Stomach (tissue), 9 donors: ENCODE results near the gene BSCL2. TPM values are rescaled to one million over a fixed set of nuclear protein-coding genes. Genes with fewer than 3 reads are reported as not detected.
"Not testable (repeated sequence)": the region's sequence is repeated elsewhere in the genome, so short reads cannot be mapped to it uniquely, and the experiment has no call there.

ENCODE experiments used
- DNase-seq, 2 donors: peaks; one replicate each; pipeline versions ENCODE4 v3.0.0 to v3.0.0-alpha.2; 2013 to 2019
- H3K27ac ChIP-seq, 5 donors: fragments of 200-600 bp in 4 of 5; sonication (generic) in 4 of 5; one replicate each; pipeline ENCODE4 v1.5.1; 2013 to 2019; ENCODE audit warnings: mild to moderate bottlenecking in 1 of 5, moderate library complexity in 1 of 5
- H3K27me3 ChIP-seq, 3 donors: fragments of 200-600 bp; sonication (generic); one replicate each; pipeline ENCODE4 v1.5.1; 2017 to 2019; ENCODE audit warnings: mixed run types in 1 of 3
- H3K36me3 ChIP-seq, 4 donors: fragments of 200-600 bp; sonication (generic); 1 replicate in 3 of 4; 2 replicates in 1 of 4; pipeline ENCODE4 v1.5.1; 2016 to 2019
- H3K4me1 ChIP-seq, 4 donors: fragments of 200-600 bp; sonication (generic); one replicate each; pipeline ENCODE4 v1.5.1; 2016 to 2019
- H3K4me3 ChIP-seq, 4 donors: fragments of 200-600 bp; sonication (generic) in 3 of 4; one replicate each; pipeline ENCODE4 v1.5.1; 2016 to 2019; ENCODE audit warnings: mild to moderate bottlenecking in 1 of 4
- H3K9me3 ChIP-seq, 4 donors: fragments of 200-600 bp; sonication (generic); one replicate each; pipeline ENCODE4 v1.5.1; 2016 to 2019
- EP300 ChIP-seq: sonication (generic); formaldehyde crosslinking; IDR thresholded peaks from one replicate; pipeline ENCODE4 v1.6.1; 2017; ENCODE audit warnings: antibody characterized with exemption
- POLR2A ChIP-seq, 4 donors: fragments of 450-650 bp; IDR thresholded peaks; one replicate each; pipeline ENCODE4 v1.6.1; 2016; ENCODE audit warnings: antibody characterized with exemption in 4 of 4, control low read depth in 2 of 4, mild to moderate bottlenecking in 1 of 4, moderate library complexity in 1 of 4
- POLR2AphosphoS5 ChIP-seq, 3 donors: sonication (generic); formaldehyde crosslinking; IDR thresholded peaks; one replicate each; pipeline ENCODE4 v1.6.1; 2016; ENCODE audit warnings: antibody characterized with exemption in 3 of 3
- WGBS, 5 donors: extraction: QIAGEN DNeasy Blood & Tissue Kit in 3 of 5; methylation state at CpG; one replicate each; pipeline versions ENCODE4 v1.1.5 to v1.1.7; 2013 to 2018; 5-methylcytosine and 5-hydroxymethylcytosine counted together
- intact Hi-C: fragments of 100-400 bp; cut with DNase I; formaldehyde crosslinking; loops from one replicate; pipeline ENCODE4 v1.15.1; 2023; ENCODE audit warnings: low total_unique reads
- polyA plus RNA-seq, 3 donors: library from polyadenylated mRNA; stranded (reverse); fragments of 200-250 nt; gene quantifications; one replicate each; pipeline ENCODE4 v1.2.3, GENCODE V29; 2013
- total RNA-seq, 5 donors: library from RNA; depleted of rRNA; stranded (reverse); fragments of >200 nt; gene quantifications; one replicate each; pipeline versions ENCODE4 v1.1.0 to v1.2.3, GENCODE V29; 2014 to 2016
- TF ChIP-seq, protein P1 (sequence below), 7 experiments: fragments of 450-650 bp in 4 of 7; fragments of 200-600 bp in 3 of 7; sonication (generic) in 3 of 7; IDR thresholded peaks; one replicate each; pipeline ENCODE4 v1.5.1; 2016 to 2019; ENCODE audit warnings: antibody characterized with exemption in 7 of 7, control low read depth in 2 of 7, mild to moderate bottlenecking in 1 of 7
- donor health status: healthy with polysubstance abuse.
- donor health status: Bipolar disorder and iron deficiency.
- donor health status: healthy.

The BSCL2 gene
- total and polyA plus RNA-seq, 8 donors = 29.9 to 144 (median 94.3) TPM

GRCh38 chr11:62752994-62753735, 45.9 kb upstream of the BSCL2 start:
- Histone ChIP-seq H3K27me3 (no peaks in the 10 kb centered on the region), H3K9me3 (no peaks in the 10 kb centered on the region), H3K4me1 (peaks cover 16 to 62% (median 45%) of the 10 kb centered on the region in 4 donors), H3K27ac (peak overlapping the region; percentile 92 to 94 (median 93)), H3K36me3 (peaks cover 3 to 28% (median 22%) of the 10 kb centered on the region in 4 donors), H3K4me3 (peak overlapping the region; percentile 47 to 67 (median 58))
- no peak for DNase-seq
- TF ChIP-seq EP300 (no peak), POLR2AphosphoS5 (IDR thresholded peaks at IDR 0.05) (no peak), POLR2A (IDR thresholded peaks at IDR 0.05) (no peak)
- TF ChIP-seq, protein P1, sequence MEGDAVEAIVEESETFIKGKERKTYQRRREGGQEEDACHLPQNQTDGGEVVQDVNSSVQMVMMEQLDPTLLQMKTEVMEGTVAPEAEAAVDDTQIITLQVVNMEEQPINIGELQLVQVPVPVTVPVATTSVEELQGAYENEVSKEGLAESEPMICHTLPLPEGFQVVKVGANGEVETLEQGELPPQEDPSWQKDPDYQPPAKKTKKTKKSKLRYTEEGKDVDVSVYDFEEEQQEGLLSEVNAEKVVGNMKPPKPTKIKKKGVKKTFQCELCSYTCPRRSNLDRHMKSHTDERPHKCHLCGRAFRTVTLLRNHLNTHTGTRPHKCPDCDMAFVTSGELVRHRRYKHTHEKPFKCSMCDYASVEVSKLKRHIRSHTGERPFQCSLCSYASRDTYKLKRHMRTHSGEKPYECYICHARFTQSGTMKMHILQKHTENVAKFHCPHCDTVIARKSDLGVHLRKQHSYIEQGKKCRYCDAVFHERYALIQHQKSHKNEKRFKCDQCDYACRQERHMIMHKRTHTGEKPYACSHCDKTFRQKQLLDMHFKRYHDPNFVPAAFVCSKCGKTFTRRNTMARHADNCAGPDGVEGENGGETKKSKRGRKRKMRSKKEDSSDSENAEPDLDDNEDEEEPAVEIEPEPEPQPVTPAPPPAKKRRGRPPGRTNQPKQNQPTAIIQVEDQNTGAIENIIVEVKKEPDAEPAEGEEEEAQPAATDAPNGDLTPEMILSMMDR (IDR thresholded peaks at IDR 0.05) = no peak
- intact Hi-C loops = no loop called here
- 46 to 76% (median 64%) methylated on average over 12 to 15 of the region's 15 CpGs for WGBS, 5 donors

GRCh38 chr11:62752177-62752785, 45.1 kb upstream of the BSCL2 start:
- H3K27ac ChIP-seq = peak overlapping the region in 1 of 5 donors; percentile 94
- peaks cover 16 to 64% (median 45%) of the 10 kb centered on the region in 4 donors for H3K4me1 ChIP-seq
- DNase-seq = no peak
- H3K9me3 ChIP-seq = no peaks in the 10 kb centered on the region
- H3K27me3 ChIP-seq = no peaks in the 10 kb centered on the region
- WGBS, 5 donors = 94 to 96% (median 95%) methylated on average over 5 to 14 of the region's 14 CpGs
- no peak overlapping the region for H3K4me3 ChIP-seq
- TF ChIP-seq EP300 (no peak), POLR2AphosphoS5 (IDR thresholded peaks at IDR 0.05) (no peak), POLR2A (IDR thresholded peaks at IDR 0.05) (no peak)
- TF ChIP-seq, protein P1 (IDR thresholded peaks at IDR 0.05) = no peak
- peaks cover 3 to 28% (median 22%) of the 10 kb centered on the region in 4 donors for H3K36me3 ChIP-seq
- intact Hi-C loops = no loop called here

- H3K9me3 ChIP-seq, H3K4me3 ChIP-seq, H3K27me3 ChIP-seq, DNase-seq, intact Hi-C loops: not testable (repeated sequence)
- 86 to 98% (median 95%) methylated on average over 5 of the region's 5 CpGs for WGBS, 5 donors
- peaks cover 16 to 62% (median 45%) of the 10 kb centered on the region in 4 donors for H3K4me1 ChIP-seq
- peaks cover 3 to 28% (median 22%) of the 10 kb centered on the region in 4 donors for H3K36me3 ChIP-seq
- H3K27ac ChIP-seq = peak overlapping the region in 4 of 5 donors; percentile 19 to 66 (median 46)
Measured at GRCh38 chr11:62749931-62750330, 42.7 kb upstream of the BSCL2 start.

DNA sequence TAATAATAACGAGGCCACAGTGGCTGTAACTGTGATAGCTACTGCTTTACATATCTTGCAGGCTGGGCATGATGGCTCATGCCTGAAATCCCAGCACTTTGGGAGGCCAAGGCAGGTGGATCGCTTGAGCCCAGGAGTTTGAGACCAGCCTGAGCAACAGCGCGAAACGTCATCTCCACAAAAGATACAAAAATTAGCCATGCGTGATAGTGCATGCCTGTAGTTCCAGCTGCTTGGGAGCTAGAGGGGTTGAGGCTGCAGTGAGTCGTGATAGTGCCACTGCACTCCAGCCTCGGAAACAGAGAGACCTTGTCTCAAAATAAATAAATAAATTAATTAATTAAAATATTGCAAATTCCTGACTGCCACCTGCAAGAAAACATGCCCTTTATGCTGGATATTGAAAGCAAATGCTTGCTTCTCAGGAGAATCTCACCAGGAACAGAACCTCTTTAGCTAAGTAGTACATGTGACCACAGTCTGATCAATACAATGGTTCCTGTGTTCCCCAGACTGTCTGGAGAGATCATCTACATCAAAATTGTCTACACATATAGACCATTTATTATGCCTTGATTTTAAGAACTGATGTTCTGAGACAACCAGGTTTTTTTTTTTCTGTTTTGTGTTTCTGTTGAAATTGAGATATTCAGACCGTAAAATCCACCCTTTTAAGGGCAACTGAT, 40.4 kb upstream of the BSCL2 start:
- Histone ChIP-seq H3K4me1 (peaks cover 7 to 46% (median 28%) of the 10 kb centered on the region in 4 donors), H3K27ac (no peak overlapping the region), H3K27me3 (no peaks in the 10 kb centered on the region), H3K36me3 (peaks cover 3 to 24% (median 19%) of the 10 kb centered on the region in 4 donors), H3K4me3 (no peak overlapping the region), H3K9me3 (no peaks in the 10 kb centered on the region)
- intact Hi-C loops = no loop called here
- 67 to 76% (median 70%) methylated on average over 9 of the region's 9 CpGs for WGBS, 5 donors
- TF ChIP-seq EP300 = no peak
- no peak for DNase-seq

GRCh38 chr11:62737196-62737595, 30.0 kb upstream of the BSCL2 start:
- DNase-seq = no peak
- Histone ChIP-seq H3K27ac (no peak overlapping the region), H3K9me3 (no peaks in the 10 kb centered on the region), H3K27me3 (no peaks in the 10 kb centered on the region), H3K4me1 (peaks cover 0 to 18% (median 3%) of the 10 kb centered on the region in 4 donors), H3K4me3 (no peak overlapping the region), H3K36me3 (peaks cover 56 to 98% (median 95%) of the 10 kb centered on the region in 4 donors)
- intact Hi-C loops = no loop called here
- no peak for TF ChIP-seq POLR2A (IDR thresholded peaks at IDR 0.05)
- no peak for TF ChIP-seq EP300
- TF ChIP-seq, protein P1 (IDR thresholded peaks at IDR 0.05) = no peak
- TF ChIP-seq POLR2AphosphoS5 (IDR thresholded peaks at IDR 0.05) = no peak
